C4-2B (cell line): Measurements from ENCODE around the gene RAMP1.

Source experiments
- CTCF ChIP-seq: fragments of 450-650 bp; conservative IDR thresholded peaks from 2 replicates; pipeline ENCODE4 v1.5.1; 2017; ENCODE audit warnings: mild to moderate bottlenecking
- ZFX ChIP-seq: fragments of 450-650 bp; IDR thresholded peaks from 2 replicates; pipeline ENCODE4 v1.6.1; 2017

- TF ChIP-seq CTCF (no peak), ZFX (no peak)
Observed at GRCh38 chr2:237904831-237905599, 45.6 kb downstream of the RAMP1 start.
